HepG2 (cell line): ENCODE results near the gene UCN2. TPM values are rescaled to one million over a fixed set of nuclear protein-coding genes. Genes with fewer than 3 reads are reported as not detected.

ENCODE experiments used
- CCDC6 ChIP-seq: sonication (generic); formaldehyde crosslinking; IDR thresholded peaks from 2 replicates; pipeline ENCODE4 v1.8.1; 2022; ENCODE audit warnings: mild to moderate bottlenecking, missing genetic modification reagents, moderate library complexity
- FIP1L1 ChIP-seq: fragments of 200-400 bp; formaldehyde crosslinking; IDR thresholded peaks from 2 replicates; pipeline ENCODE4 v1.6.1; 2018; ENCODE audit warnings: low read depth, mild to moderate bottlenecking, low read length, moderate library complexity, borderline replicate concordance; ENCODE audit not compliant: insufficient read depth
- HNF4G ChIP-seq, 2 experiments: sonication (generic) in 1 of 2; formaldehyde crosslinking in 1 of 2; IDR thresholded peaks; 2 replicates each; pipeline versions ENCODE4 v1.4.0 to v1.6.1; 2011 to 2020; ENCODE audit warnings: borderline replicate concordance in 2 of 2, low read depth in 2 of 2, mild to moderate bottlenecking in 2 of 2, low read length in 1 of 2, missing genetic modification reagents in 1 of 2, moderate library complexity in 1 of 2
- KDM1A ChIP-seq: IDR thresholded peaks from 2 replicates; pipeline ENCODE4 v1.6.1; 2016; ENCODE audit warnings: missing compliant biosample characterization
- KLF9 ChIP-seq: IDR thresholded peaks from 2 replicates; pipeline ENCODE4 v1.6.1; 2016; ENCODE audit warnings: low read depth
- MIXL1 ChIP-seq: IDR thresholded peaks from 2 replicates; pipeline ENCODE4 v1.6.1; 2016
- NR3C1 ChIP-seq: sonication (generic); formaldehyde crosslinking; IDR thresholded peaks from 2 replicates; pipeline ENCODE4 v1.4.0; 2020; ENCODE audit warnings: missing genetic modification reagents
- RXRB ChIP-seq: IDR thresholded peaks from 2 replicates; pipeline ENCODE4 v1.6.1; 2016; ENCODE audit warnings: borderline replicate concordance, missing genetic modification reagents, missing compliant biosample characterization
- SATB2 ChIP-seq: sonication (generic); formaldehyde crosslinking; IDR thresholded peaks from 2 replicates; pipeline ENCODE4 v1.5.0; 2020; ENCODE audit warnings: missing genetic modification reagents
- TAF1 ChIP-seq: sonication (generic); formaldehyde crosslinking; IDR thresholded peaks from 2 replicates; pipeline ENCODE4 v1.4.0; 2020; ENCODE audit warnings: missing genetic modification reagents
- TP53 ChIP-seq: sonication (generic); formaldehyde crosslinking; conservative IDR thresholded peaks from 2 replicates; pipeline ENCODE4 v1.4.0; 2020; ENCODE audit warnings: missing genetic modification reagents
- ZNF709 ChIP-seq: sonication (generic); formaldehyde crosslinking; IDR thresholded peaks from 2 replicates; pipeline ENCODE4 v1.5.0; 2020; ENCODE audit warnings: mild to moderate bottlenecking, missing genetic modification reagents
- ZNF781 ChIP-seq: sonication (generic); formaldehyde crosslinking; IDR thresholded peaks from 2 replicates; pipeline ENCODE4 v1.5.1; 2020; ENCODE audit warnings: borderline replicate concordance, mild to moderate bottlenecking, missing genetic modification reagents; ENCODE audit errors: not compliant biosample characterization
- ZNF782 ChIP-seq: sonication (generic); formaldehyde crosslinking; IDR thresholded peaks from 2 replicates; pipeline ENCODE4 v1.4.0; 2020; ENCODE audit warnings: missing genetic modification reagents, mild to moderate bottlenecking, borderline replicate concordance
- ZNF883 ChIP-seq: sonication (generic); formaldehyde crosslinking; IDR thresholded peaks from 2 replicates; pipeline ENCODE4 v1.5.1; 2020; ENCODE audit warnings: mild to moderate bottlenecking, missing genetic modification reagents; ENCODE audit errors: not compliant biosample characterization
- polyA plus RNA-seq, 8 experiments: library from polyadenylated mRNA; depleted of rRNA in 3 of 8; stranded (reverse) in 7 of 8; unstranded in 1 of 8; fragments of >200 nt; fragmentation: Illumina TruSeq in 4 of 8; extraction: Trizol in 4 of 8; gene quantifications; 2 replicates each; pipeline versions ENCODE4 v1.2.1 to v1.2.3, GENCODE V29; 2011 to 2016; ENCODE audit warnings: low read depth in 4 of 8, missing spikeins in 1 of 8, mixed read lengths in 1 of 8; ENCODE audit not compliant: insufficient read depth in 1 of 8
- total RNA-seq, 5 experiments: library from RNA; depleted of rRNA; stranded (reverse); fragments of >200 nt; fragmentation: Illumina TruSeq; extraction: Trizol; gene quantifications; 2 replicates each; pipeline ENCODE4 v1.2.3, GENCODE V29; 2016; ENCODE audit warnings: low read depth in 1 of 5
- TF ChIP-seq, protein P1 (sequence below): IDR thresholded peaks from 2 replicates; pipeline ENCODE4 v1.6.1; 2016; ENCODE audit warnings: missing compliant biosample characterization, missing genetic modification reagents, borderline replicate concordance
- TF ChIP-seq, protein P2 (sequence below): fragments of 450-650 bp; IDR thresholded peaks from 2 replicates; pipeline ENCODE4 v1.6.1; 2016
- TF ChIP-seq, protein P3 (sequence below): sonication (generic); formaldehyde crosslinking; IDR thresholded peaks from 2 replicates; pipeline ENCODE4 v1.5.1; 2020; ENCODE audit warnings: missing genetic modification reagents, mild to moderate bottlenecking, borderline replicate concordance
- TF ChIP-seq, protein P4 (sequence below): sonication (generic); formaldehyde crosslinking; conservative IDR thresholded peaks from 2 replicates; pipeline ENCODE4 v1.8.0; 2022; ENCODE audit warnings: low read depth, missing genetic modification reagents
- TF ChIP-seq, protein P5 (sequence below): sonication (generic); formaldehyde crosslinking; IDR thresholded peaks from 2 replicates; pipeline ENCODE4 v1.5.0; 2020; ENCODE audit warnings: mild to moderate bottlenecking, missing genetic modification reagents

Gene UCN2
- total and polyA plus RNA-seq, 2 of the 13 experiments (the other 11 are each of a cell fraction or from before 2014, with no cell fraction given): 0.07 to 1.5 TPM

DNA sequence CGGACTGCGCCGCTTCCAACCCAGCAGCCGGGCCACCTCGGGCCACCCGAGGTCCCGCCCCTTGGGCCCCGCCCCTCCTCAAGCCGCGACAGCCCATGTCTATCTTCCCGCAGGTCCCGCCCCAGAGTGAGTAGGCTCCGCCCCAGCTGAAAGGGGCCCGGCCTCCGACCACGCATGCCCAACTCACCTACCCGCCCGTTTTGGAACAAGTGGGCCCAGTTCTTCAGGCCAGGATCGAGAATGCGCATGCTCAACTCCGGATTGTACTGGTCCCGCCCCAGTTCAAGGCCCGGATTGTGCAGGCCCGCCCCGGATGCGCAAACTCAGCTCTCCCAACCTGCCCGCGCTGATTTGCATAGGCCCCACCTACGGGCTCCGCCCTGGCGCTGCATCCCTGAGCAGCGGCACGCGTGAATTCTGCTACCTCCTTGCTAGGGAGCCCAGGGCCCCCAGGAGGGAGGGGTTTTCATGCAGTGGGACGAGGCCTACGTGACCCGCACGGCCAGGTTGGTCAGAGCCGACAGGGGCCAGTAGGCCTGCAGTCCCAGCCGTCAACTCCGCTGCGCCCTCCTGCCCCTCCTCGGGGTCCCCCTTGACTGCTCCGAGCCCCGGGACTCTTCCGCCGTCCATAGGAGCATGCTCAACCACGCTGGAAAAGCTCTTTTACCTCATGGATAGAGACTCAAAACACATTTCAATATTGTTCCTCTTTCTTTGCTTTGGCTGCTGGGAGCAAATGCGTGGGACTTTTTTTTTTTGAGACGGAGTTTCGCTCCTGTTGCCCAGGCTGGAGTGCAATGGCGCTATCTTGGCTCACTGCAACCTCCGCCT is 6.6 kb downstream of the UCN2 start, which contains the start of gene PFKFB4 (continued):
- no peak for TF ChIP-seq ZNF781 (CRISPR knock-in tag)
- TF ChIP-seq KDM1A (CRISPR knock-in tag): no peak
- TF ChIP-seq, protein P1, sequence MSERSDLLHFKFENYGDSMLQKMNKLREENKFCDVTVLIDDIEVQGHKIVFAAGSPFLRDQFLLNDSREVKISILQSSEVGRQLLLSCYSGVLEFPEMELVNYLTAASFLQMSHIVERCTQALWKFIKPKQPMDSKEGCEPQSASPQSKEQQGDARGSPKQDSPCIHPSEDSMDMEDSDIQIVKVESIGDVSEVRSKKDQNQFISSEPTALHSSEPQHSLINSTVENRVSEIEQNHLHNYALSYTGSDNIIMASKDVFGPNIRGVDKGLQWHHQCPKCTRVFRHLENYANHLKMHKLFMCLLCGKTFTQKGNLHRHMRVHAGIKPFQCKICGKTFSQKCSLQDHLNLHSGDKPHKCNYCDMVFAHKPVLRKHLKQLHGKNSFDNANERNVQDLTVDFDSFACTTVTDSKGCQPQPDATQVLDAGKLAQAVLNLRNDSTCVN (CRISPR knock-in tag): peak; percentile 69; the same call in 1 of the 2 replicates
- TF ChIP-seq TP53 (CRISPR knock-in tag): no peak; the same call in 1 of the 2 replicates
- no peak for TF ChIP-seq SATB2 (CRISPR knock-in tag)
- peak; percentile 84; the same call in 1 of the 2 replicates for TF ChIP-seq MIXL1
- TF ChIP-seq, protein P2, sequence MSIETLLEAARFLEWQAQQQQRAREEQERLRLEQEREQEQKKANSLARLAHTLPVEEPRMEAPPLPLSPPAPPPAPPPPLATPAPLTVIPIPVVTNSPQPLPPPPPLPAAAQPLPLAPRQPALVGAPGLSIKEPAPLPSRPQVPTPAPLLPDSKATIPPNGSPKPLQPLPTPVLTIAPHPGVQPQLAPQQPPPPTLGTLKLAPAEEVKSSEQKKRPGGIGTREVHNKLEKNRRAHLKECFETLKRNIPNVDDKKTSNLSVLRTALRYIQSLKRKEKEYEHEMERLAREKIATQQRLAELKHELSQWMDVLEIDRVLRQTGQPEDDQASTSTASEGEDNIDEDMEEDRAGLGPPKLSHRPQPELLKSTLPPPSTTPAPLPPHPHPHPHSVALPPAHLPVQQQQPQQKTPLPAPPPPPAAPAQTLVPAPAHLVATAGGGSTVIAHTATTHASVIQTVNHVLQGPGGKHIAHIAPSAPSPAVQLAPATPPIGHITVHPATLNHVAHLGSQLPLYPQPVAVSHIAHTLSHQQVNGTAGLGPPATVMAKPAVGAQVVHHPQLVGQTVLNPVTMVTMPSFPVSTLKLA: no peak
- no peak for TF ChIP-seq ZNF883
- TF ChIP-seq, protein P3, sequence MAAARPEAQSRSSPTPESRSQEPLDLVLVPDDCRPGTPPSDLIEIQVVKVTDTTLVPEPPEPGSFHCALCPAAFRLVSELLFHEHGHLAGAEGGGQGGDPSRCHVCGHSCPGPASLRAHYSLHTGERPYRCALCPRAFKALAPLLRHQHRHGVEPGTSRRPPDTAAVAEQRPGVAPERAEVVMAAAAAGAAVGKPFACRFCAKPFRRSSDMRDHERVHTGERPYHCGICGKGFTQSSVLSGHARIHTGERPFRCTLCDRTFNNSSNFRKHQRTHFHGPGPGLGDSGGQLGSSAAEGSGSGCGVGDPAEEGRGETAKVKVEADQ: no peak
- TF ChIP-seq, protein P4, sequence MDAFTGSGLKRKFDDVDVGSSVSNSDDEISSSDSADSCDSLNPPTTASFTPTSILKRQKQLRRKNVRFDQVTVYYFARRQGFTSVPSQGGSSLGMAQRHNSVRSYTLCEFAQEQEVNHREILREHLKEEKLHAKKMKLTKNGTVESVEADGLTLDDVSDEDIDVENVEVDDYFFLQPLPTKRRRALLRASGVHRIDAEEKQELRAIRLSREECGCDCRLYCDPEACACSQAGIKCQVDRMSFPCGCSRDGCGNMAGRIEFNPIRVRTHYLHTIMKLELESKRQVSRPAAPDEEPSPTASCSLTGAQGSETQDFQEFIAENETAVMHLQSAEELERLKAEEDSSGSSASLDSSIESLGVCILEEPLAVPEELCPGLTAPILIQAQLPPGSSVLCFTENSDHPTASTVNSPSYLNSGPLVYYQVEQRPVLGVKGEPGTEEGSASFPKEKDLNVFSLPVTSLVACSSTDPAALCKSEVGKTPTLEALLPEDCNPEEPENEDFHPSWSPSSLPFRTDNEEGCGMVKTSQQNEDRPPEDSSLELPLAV (CRISPR knock-in tag): no peak
- TF ChIP-seq FIP1L1: 0 out of 2 replicates have a peak, but pooled peaks have one; percentile 66
- TF ChIP-seq CCDC6 (CRISPR knock-in tag): peak; percentile 28; the same call in 1 of the 2 replicates
- 0 out of 2 replicates have a peak, but pooled peaks have one; percentile 8 for TF ChIP-seq HNF4G (IDR thresholded peaks at IDR 0.05; ENCODE audit: borderline replicate concordance, low read depth, low read length)
- TF ChIP-seq HNF4G (CRISPR knock-in tag; IDR thresholded peaks at IDR 0.05; ENCODE audit: borderline replicate concordance, low read depth): no peak
- peak; percentile 63; the same call in 1 of the 2 replicates for TF ChIP-seq ZNF709 (CRISPR knock-in tag)
- TF ChIP-seq, protein P5, sequence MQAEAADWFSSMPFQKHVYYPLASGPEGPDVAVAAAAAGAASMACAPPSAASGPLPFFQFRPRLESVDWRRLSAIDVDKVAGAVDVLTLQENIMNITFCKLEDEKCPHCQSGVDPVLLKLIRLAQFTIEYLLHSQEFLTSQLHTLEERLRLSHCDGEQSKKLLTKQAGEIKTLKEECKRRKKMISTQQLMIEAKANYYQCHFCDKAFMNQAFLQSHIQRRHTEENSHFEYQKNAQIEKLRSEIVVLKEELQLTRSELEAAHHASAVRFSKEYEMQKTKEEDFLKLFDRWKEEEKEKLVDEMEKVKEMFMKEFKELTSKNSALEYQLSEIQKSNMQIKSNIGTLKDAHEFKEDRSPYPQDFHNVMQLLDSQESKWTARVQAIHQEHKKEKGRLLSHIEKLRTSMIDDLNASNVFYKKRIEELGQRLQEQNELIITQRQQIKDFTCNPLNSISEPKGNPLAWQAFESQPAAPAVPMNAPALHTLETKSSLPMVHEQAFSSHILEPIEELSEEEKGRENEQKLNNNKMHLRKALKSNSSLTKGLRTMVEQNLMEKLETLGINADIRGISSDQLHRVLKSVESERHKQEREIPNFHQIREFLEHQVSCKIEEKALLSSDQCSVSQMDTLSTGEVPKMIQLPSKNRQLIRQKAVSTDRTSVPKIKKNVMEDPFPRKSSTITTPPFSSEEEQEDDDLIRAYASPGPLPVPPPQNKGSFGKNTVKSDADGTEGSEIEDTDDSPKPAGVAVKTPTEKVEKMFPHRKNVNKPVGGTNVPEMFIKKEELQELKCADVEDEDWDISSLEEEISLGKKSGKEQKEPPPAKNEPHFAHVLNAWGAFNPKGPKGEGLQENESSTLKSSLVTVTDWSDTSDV (CRISPR knock-in tag): no peak; the same call in 1 of the 2 replicates
- TF ChIP-seq ZNF782: no peak
- TF ChIP-seq TAF1 (CRISPR knock-in tag): peak; percentile 61; the same call in 1 of the 2 replicates
- peak; percentile 85 for TF ChIP-seq RXRB (CRISPR knock-in tag)
- TF ChIP-seq KLF9 (CRISPR knock-in tag): no peak
- no peak for TF ChIP-seq NR3C1 (CRISPR knock-in tag)
